SK-N-SH treated with all-trans-retinoic acid at 6 μM for 48 hours (cell line): Measurements from ENCODE around the gene ESF1.

Source experiments
- ATAC-seq: fragments of 200-7000 bp; cut with Tn5 transposase; 3 replicates; pipeline ENCODE4 v1.9.1; 2020; ENCODE audit warnings: mild to moderate bottlenecking, moderate library complexity
- ARNTL ChIP-seq: fragments of 450-650 bp; formaldehyde crosslinking; IDR thresholded peaks from 2 replicates; pipeline ENCODE4 v1.5.0; 2020; ENCODE audit warnings: low read depth, mild to moderate bottlenecking, moderate library complexity, borderline replicate concordance
- BACH2 ChIP-seq: fragments of 250-450 bp; sonication (Bioruptor Pico); IDR thresholded peaks from 2 replicates; pipeline ENCODE4 v1.9.0; 2021; ENCODE audit warnings: mild to moderate bottlenecking, borderline replicate concordance
- CREB5 ChIP-seq: fragments of 250-450 bp; sonication (Bioruptor Pico); IDR thresholded peaks from 2 replicates; pipeline ENCODE4 v1.5.1; 2020; ENCODE audit warnings: low read depth, mild to moderate bottlenecking, moderate library complexity
- CSDC2 ChIP-seq: fragments of 250-450 bp; sonication (Bioruptor Pico); IDR thresholded peaks from 2 replicates; pipeline ENCODE4 v1.5.0; 2020; ENCODE audit warnings: mild to moderate bottlenecking, moderate library complexity
- CSRNP3 ChIP-seq: fragments of 250-450 bp; sonication (Bioruptor Pico); IDR thresholded peaks from 2 replicates; pipeline ENCODE4 v1.5.1; 2021; ENCODE audit warnings: mild to moderate bottlenecking, moderate library complexity
- ESRRG ChIP-seq: fragments of 250-450 bp; sonication (Bioruptor Pico); IDR thresholded peaks from 2 replicates; pipeline ENCODE4 v1.6.1; 2021; ENCODE audit warnings: mild to moderate bottlenecking
- GLIS3 ChIP-seq: fragments of 250-450 bp; sonication (Bioruptor Pico); IDR thresholded peaks from 2 replicates; pipeline ENCODE4 v1.5.0; 2020; ENCODE audit warnings: mild to moderate bottlenecking, moderate library complexity
- ISL1 ChIP-seq: fragments of 250-450 bp; sonication (Bioruptor Pico); IDR thresholded peaks from 2 replicates; pipeline ENCODE4 v2.1.2; 2022; ENCODE audit warnings: mild to moderate bottlenecking, moderate library complexity
- OSR1 ChIP-seq: fragments of 250-450 bp; sonication (Bioruptor Pico); IDR thresholded peaks from 2 replicates; pipeline ENCODE4 v1.8.0; 2022; ENCODE audit warnings: moderate library complexity, mild to moderate bottlenecking, inconsistent platforms
- PATZ1 ChIP-seq: fragments of 250-450 bp; sonication (Bioruptor Pico); IDR thresholded peaks from 2 replicates; pipeline ENCODE4 v1.8.0; 2020; ENCODE audit warnings: mild to moderate bottlenecking, moderate library complexity, borderline replicate concordance
- POU6F1 ChIP-seq: fragments of 250-450 bp; sonication (Bioruptor Pico); IDR thresholded peaks from 2 replicates; pipeline ENCODE4 v1.8.0; 2021; ENCODE audit warnings: low read depth, mild to moderate bottlenecking, moderate library complexity, borderline replicate concordance
- PPARA ChIP-seq: fragments of 250-450 bp; sonication (Bioruptor Pico); IDR thresholded peaks from 2 replicates; pipeline ENCODE4 v1.5.0; 2020; ENCODE audit warnings: mild to moderate bottlenecking, borderline replicate concordance
- RARB ChIP-seq: fragments of 250-450 bp; sonication (Bioruptor Pico); IDR thresholded peaks from 2 replicates; pipeline ENCODE4 v1.8.0; 2021; ENCODE audit warnings: mild to moderate bottlenecking, moderate library complexity
- SNAI2 ChIP-seq: fragments of 250-450 bp; sonication (Bioruptor Pico); IDR thresholded peaks from 2 replicates; pipeline ENCODE4 v1.5.0; 2020; ENCODE audit warnings: mild to moderate bottlenecking, moderate library complexity
- TCF4 ChIP-seq: fragments of 250-450 bp; sonication (Bioruptor Pico); IDR thresholded peaks from 2 replicates; pipeline ENCODE4 v1.8.0; 2021; ENCODE audit warnings: mild to moderate bottlenecking, moderate library complexity, borderline replicate concordance
- TOX ChIP-seq: fragments of 250-450 bp; sonication (Bioruptor Pico); IDR thresholded peaks from 2 replicates; pipeline ENCODE4 v1.8.0; 2021; ENCODE audit warnings: mild to moderate bottlenecking, moderate library complexity, borderline replicate concordance
- TSHZ2 ChIP-seq: fragments of 250-450 bp; sonication (Bioruptor Pico); IDR thresholded peaks from 2 replicates; pipeline ENCODE4 v1.5.0; 2020; ENCODE audit warnings: mild to moderate bottlenecking, moderate library complexity
- ZC3H10 ChIP-seq: fragments of 250-450 bp; sonication (Bioruptor Pico); IDR thresholded peaks from 2 replicates; pipeline ENCODE4 v1.5.1; 2021; ENCODE audit warnings: mild to moderate bottlenecking, moderate library complexity
- ZFP3 ChIP-seq: fragments of 250-450 bp; sonication (Bioruptor Pico); IDR thresholded peaks from 2 replicates; pipeline ENCODE4 v1.5.0; 2020; ENCODE audit warnings: mild to moderate bottlenecking, moderate library complexity
- ZFP30 ChIP-seq: fragments of 450-650 bp; formaldehyde crosslinking; IDR thresholded peaks from 2 replicates; pipeline ENCODE4 v1.5.0; 2022; ENCODE audit warnings: mild to moderate bottlenecking, moderate library complexity
- ZNF565 ChIP-seq: fragments of 450-650 bp; formaldehyde crosslinking; conservative IDR thresholded peaks from 2 replicates; pipeline ENCODE4 v1.5.0; 2020; ENCODE audit warnings: low read depth, mild to moderate bottlenecking, moderate library complexity
- ZNF70 ChIP-seq: fragments of 450-650 bp; formaldehyde crosslinking; IDR thresholded peaks from 2 replicates; pipeline ENCODE4 v1.5.0; 2020; ENCODE audit warnings: mild to moderate bottlenecking, moderate library complexity
- ZNF8 ChIP-seq: fragments of 450-650 bp; formaldehyde crosslinking; IDR thresholded peaks from 2 replicates; pipeline ENCODE4 v1.5.0; 2020; ENCODE audit warnings: mild to moderate bottlenecking, moderate library complexity

Gene ESF1

GRCh38 chr20:13692802-13693736 lies 91.7 kb downstream of the ESF1 start:
- TF ChIP-seq OSR1 (CRISPR knock-in tag) (no peak), ZFP30 (no peak), ZNF70 (CRISPR knock-in tag) (no peak), ZNF8 (CRISPR knock-in tag) (no peak), ISL1 (CRISPR knock-in tag) (no peak), GLIS3 (CRISPR knock-in tag) (no peak), CSRNP3 (CRISPR knock-in tag) (no peak), RARB (no peak), ZC3H10 (CRISPR knock-in tag) (no peak), SNAI2 (no peak), ESRRG (CRISPR knock-in tag) (no peak), CSDC2 (CRISPR knock-in tag) (no peak), ZFP3 (CRISPR knock-in tag) (no peak), POU6F1 (no peak), BACH2 (CRISPR knock-in tag) (no peak), PATZ1 (CRISPR knock-in tag) (no peak)
- no peak for ATAC-seq

- TF ChIP-seq RARB = no peak
- TF ChIP-seq TCF4 (CRISPR knock-in tag) = no peak
- TF ChIP-seq OSR1 (CRISPR knock-in tag) = no peak
- no peak for TF ChIP-seq ZFP30
- TF ChIP-seq CSDC2 (CRISPR knock-in tag) = no peak
- no peak for TF ChIP-seq ZC3H10 (CRISPR knock-in tag)
- no peak for TF ChIP-seq CREB5
- no peak for TF ChIP-seq ZFP3 (CRISPR knock-in tag)
- ATAC-seq = no peak
These were observed 93.8 kb downstream of the ESF1 start for GRCh38 chr20:13690943-13691342.

- no peak for ATAC-seq
- TF ChIP-seq CSDC2 (CRISPR knock-in tag) = no peak
- TF ChIP-seq ARNTL (CRISPR knock-in tag) = no peak
- no peak for TF ChIP-seq ESRRG (CRISPR knock-in tag)
- TF ChIP-seq ZNF565 (CRISPR knock-in tag) = no peak
- TF ChIP-seq PPARA = no peak
- no peak for TF ChIP-seq POU6F1
- TF ChIP-seq TSHZ2 (CRISPR knock-in tag) = no peak
- TF ChIP-seq TOX = no peak
- TF ChIP-seq GLIS3 (CRISPR knock-in tag) = no peak
- no peak for TF ChIP-seq CREB5
- TF ChIP-seq ZFP30 = no peak
- TF ChIP-seq BACH2 (CRISPR knock-in tag) = no peak
- no peak for TF ChIP-seq ZNF70 (CRISPR knock-in tag)
- no peak for TF ChIP-seq PATZ1 (CRISPR knock-in tag)
These were observed 96.9 kb downstream of the ESF1 start for GRCh38 chr20:13687815-13688214.
